Lung (tissue), 12 donors: ENCODE results near the gene PRCD. TPM values are rescaled to one million over a fixed set of nuclear protein-coding genes. Genes with fewer than 3 reads are reported as not detected.
"Not testable (repeated sequence)": the region's sequence is repeated elsewhere in the genome, so short reads cannot be mapped to it uniquely, and the experiment has no call there.

Source experiments
- ATAC-seq: fragments of 200-7000 bp; cut with Tn5 transposase; one replicate; pipeline ENCODE4 v1.9.1; 2020; ENCODE audit warnings: moderate number of reproducible peaks; ENCODE audit not compliant: insufficient read depth, low FRiP score
- DNase-seq, 3 donors: peaks; one replicate each; pipeline ENCODE4 v3.0.0-alpha.2; 2013 to 2017
- H3K27ac ChIP-seq, 2 donors: one replicate each; pipeline ENCODE4 v1.5.1; 2013; ENCODE audit warnings: mild to moderate bottlenecking in 2 of 2, moderate library complexity in 2 of 2, control low read depth in 1 of 2, inconsistent platforms in 1 of 2, low read depth in 1 of 2, low read length in 1 of 2
- H3K27me3 ChIP-seq, 3 donors: one replicate each; pipeline ENCODE4 v1.5.1; 2013; ENCODE audit warnings: low read length in 2 of 3; ENCODE audit not compliant: control insufficient read depth in 3 of 3, insufficient read depth in 3 of 3
- H3K36me3 ChIP-seq, 4 donors: one replicate each; pipeline ENCODE4 v1.5.1; 2013; ENCODE audit warnings: low read length in 4 of 4, mild to moderate bottlenecking in 1 of 4, moderate library complexity in 1 of 4; ENCODE audit not compliant: control insufficient read depth in 4 of 4, insufficient read depth in 4 of 4
- H3K4me1 ChIP-seq, 5 donors: one replicate each; pipeline ENCODE4 v1.5.1; 2013; ENCODE audit warnings: low read length in 5 of 5, mild to moderate bottlenecking in 2 of 5, moderate library complexity in 1 of 5; ENCODE audit not compliant: control insufficient read depth in 5 of 5, insufficient read depth in 5 of 5
- H3K4me3 ChIP-seq: one replicate; pipeline ENCODE4 v1.5.1; 2013; ENCODE audit warnings: mild to moderate bottlenecking, control low read depth, moderate library complexity
- H3K9ac ChIP-seq, 2 donors: one replicate each; pipeline ENCODE4 v1.5.1; 2013; ENCODE audit warnings: low read length in 2 of 2, control low read depth in 1 of 2; ENCODE audit not compliant: insufficient read depth in 1 of 2
- H3K9me3 ChIP-seq, 4 donors: one replicate each; pipeline ENCODE4 v1.5.1; 2013; ENCODE audit warnings: low read length in 3 of 4, mild to moderate bottlenecking in 1 of 4, moderate library complexity in 1 of 4; ENCODE audit not compliant: control insufficient read depth in 4 of 4, insufficient read depth in 3 of 4
- CTCF ChIP-seq: IDR thresholded peaks from 2 replicates; pipeline ENCODE4 v1.5.1; 2012; ENCODE audit warnings: mild to moderate bottlenecking; ENCODE audit errors: control extremely low read depth, extremely low read depth
- WGBS, 2 donors: extraction: QIAGEN DNeasy Blood & Tissue Kit; methylation state at CpG; one replicate each; pipeline ENCODE4 v1.1.7; 2013; 5-methylcytosine and 5-hydroxymethylcytosine counted together
- polyA plus RNA-seq, 2 donors: library from polyadenylated mRNA; stranded (reverse); fragments of 200-250 nt; gene quantifications; one replicate each; pipeline ENCODE4 v1.2.1, GENCODE V29; 2013
- total RNA-seq, 2 donors: library from RNA; depleted of rRNA in 1 of 2; stranded (reverse); fragments of >200 nt in 1 of 2; gene quantifications; one replicate each; pipeline ENCODE4 v1.2.1, GENCODE V29; 2014 to 2021
- donor health status: control.
- donor health status: control.
- donor health status: Bipolar disorder and iron deficiency.
- donor health status: healthy.
- donor health status: DM: yes; HTN: yes; CAD: no.

The PRCD gene
- total and polyA plus RNA-seq, 4 donors = 2.0 to 11.3 (median 5.6) TPM

DNA sequence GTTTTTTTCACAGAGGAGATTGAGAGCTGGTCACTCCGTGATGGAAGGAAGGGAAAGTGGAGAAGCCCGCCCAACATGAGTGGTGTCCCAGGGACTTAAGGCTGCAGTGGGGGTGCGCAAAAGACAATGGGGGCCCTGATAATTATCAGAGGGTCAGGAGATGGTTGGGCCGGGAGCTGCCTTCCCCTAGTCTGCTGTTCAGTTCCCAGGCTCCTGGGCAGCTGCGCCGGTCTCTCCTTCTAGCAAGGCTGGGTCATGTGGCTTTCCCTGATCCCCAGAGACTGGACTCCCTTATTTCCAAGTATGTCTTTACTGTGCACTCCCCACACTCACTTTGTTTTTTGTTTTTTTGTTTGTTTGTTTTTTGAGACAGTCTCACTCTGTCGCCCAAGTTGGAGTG, 18.6 kb upstream of the PRCD start:
- Histone ChIP-seq H3K4me1 (peaks cover 0 to 28% (median 11%) of the 10 kb centered on the region in 5 donors), H3K9me3 (no peaks in the 10 kb centered on the region), H3K27ac (no peak overlapping the region), H3K27me3 (no peaks in the 10 kb centered on the region), H3K4me3 (no peak overlapping the region), H3K9ac (no peak overlapping the region), H3K36me3 (no peaks in the 10 kb centered on the region)
- 93 to 96% methylated on average over 7 of the region's 7 CpGs for WGBS, 2 donors
- DNase-seq = no peak
- ATAC-seq = no peak
- no peak for TF ChIP-seq CTCF

DNA sequence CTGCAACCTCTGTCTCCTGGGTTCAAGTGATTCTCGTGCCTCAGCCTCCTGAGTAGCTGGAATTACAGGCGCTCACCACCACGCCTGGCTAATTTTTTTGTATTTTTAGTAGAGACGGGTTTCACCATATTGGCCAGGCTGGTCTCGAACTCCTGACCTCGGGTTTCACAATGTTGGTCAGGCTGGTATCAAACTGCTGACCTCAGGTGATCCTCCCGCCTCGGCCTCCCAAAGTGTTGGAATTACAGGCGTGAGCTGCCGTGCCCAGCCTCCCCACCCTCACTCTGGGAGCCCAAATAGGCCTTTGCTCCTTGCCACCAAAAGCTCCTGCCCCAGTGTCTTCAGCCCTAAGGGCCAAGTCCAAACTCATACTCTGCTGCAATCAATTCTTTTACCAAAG, 18.2 kb upstream of the PRCD start:
- H3K36me3 ChIP-seq, H3K4me3 ChIP-seq, H3K9me3 ChIP-seq, H3K27ac ChIP-seq, ATAC-seq, H3K27me3 ChIP-seq, DNase-seq, H3K9ac ChIP-seq: not testable (repeated sequence)
- WGBS, 2 donors = 91% methylated on average over 10 of the region's 10 CpGs
- H3K4me1 ChIP-seq = peaks cover 0 to 28% (median 11%) of the 10 kb centered on the region in 5 donors

DNA sequence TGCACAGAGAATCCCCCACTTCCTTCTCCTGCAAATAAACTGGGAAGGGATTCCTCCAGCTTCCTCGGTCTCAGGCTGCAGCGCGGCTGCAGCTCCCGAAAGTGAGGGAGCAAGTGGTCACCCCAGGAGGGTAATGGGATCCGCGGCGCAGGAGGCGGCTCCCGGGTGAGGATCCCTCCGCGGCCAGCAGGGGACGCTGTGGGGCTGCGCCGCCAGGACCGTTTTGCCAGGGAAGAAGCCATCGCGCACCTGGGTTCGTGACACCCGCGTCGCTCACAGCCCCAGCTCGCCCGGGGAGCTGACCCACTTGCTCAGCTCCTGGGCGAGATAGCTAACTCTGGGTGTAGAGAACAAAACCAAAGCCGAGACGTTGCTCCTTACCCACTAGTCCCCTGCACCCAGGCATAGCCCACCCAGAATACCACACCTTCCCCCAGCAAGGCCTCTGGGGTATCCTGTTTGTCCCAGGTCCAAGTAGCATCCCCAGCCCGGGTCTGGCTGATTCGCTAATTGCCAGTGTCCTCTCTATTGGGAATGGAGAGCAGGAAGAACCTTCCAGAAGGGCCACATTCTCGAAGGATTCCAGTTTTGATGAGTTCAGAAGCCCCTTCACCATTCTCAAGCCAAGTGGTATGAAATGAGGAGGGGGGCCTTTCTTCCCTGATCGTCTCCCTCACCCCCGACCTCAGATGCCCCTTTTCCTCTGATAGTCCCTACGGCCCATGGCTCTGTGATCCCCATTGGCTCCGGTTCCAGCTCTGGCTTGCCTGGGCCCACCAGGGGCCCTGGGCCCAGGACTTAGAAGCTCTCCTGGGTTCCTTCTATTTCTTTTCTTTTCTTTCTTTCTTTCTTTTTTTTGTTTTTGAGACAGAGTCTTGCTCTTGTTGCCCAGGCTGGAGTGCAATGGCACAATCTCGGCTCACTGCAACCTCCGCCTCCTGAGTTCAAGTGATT, 16.5 kb upstream of the PRCD start:
- ATAC-seq (peak; percentile 80), DNase-seq (peak; percentile 51 to 76 (median 75))
- WGBS, 2 donors = 19 to 22% methylated on average over 35 of the region's 35 CpGs
- Histone ChIP-seq H3K4me1 (peaks cover 0 to 42% (median 13%) of the 10 kb centered on the region in 5 donors), H3K9me3 (no peaks in the 10 kb centered on the region), H3K27me3 (no peaks in the 10 kb centered on the region), H3K4me3 (peak overlapping the region; percentile 5), H3K36me3 (no peaks in the 10 kb centered on the region), H3K27ac (no peak overlapping the region), H3K9ac (peak overlapping the region in 1 of 2 donors; percentile 53)
- TF ChIP-seq CTCF = peak; percentile 98
